GM18526 (cell line): ENCODE results near the gene HOXD11.

Source experiments
- POLR2A ChIP-seq: IDR thresholded peaks from 3 replicates; pipeline ENCODE4 v1.6.1; 2011; ENCODE audit not compliant: insufficient read length; ENCODE audit errors: extremely low read depth

HOXD11 gene

GRCh38 chr2:176136374-176137251 is 29.5 kb downstream of the HOXD11 start:
- TF ChIP-seq POLR2A, result no peak

- TF ChIP-seq POLR2A, result no peak
Observed at GRCh38 chr2:176137252-176137580, 30.1 kb downstream of the HOXD11 start.

GRCh38 chr2:176137906-176138305 is 30.8 kb downstream of the HOXD11 start:
- TF ChIP-seq POLR2A, result no peak

GRCh38 chr2:176138526-176138922 is 31.4 kb downstream of the HOXD11 start:
- no peak for TF ChIP-seq POLR2A

GRCh38 chr2:176138923-176139660 is 32.0 kb downstream of the HOXD11 start:
- TF ChIP-seq POLR2A, result no peak

- no peak for TF ChIP-seq POLR2A
Observed at GRCh38 chr2:176139661-176140512, 32.8 kb downstream of the HOXD11 start.

- TF ChIP-seq POLR2A, result no peak
Observed at GRCh38 chr2:176140513-176141317, 33.6 kb downstream of the HOXD11 start.

- TF ChIP-seq POLR2A, result no peak
Observed at GRCh38 chr2:176142281-176142680, 35.2 kb downstream of the HOXD11 start.

- TF ChIP-seq POLR2A, result no peak
Observed at GRCh38 chr2:176145085-176145969, 38.2 kb downstream of the HOXD11 start.

GRCh38 chr2:176146101-176146500 is 39.0 kb downstream of the HOXD11 start:
- TF ChIP-seq POLR2A, result no peak

- TF ChIP-seq POLR2A, result no peak
Observed at GRCh38 chr2:176146645-176147044, 39.6 kb downstream of the HOXD11 start.

- no peak for TF ChIP-seq POLR2A
Observed at GRCh38 chr2:176147210-176147799, 40.2 kb downstream of the HOXD11 start.

- no peak for TF ChIP-seq POLR2A
Observed at GRCh38 chr2:176147800-176148496, 40.9 kb downstream of the HOXD11 start.

GRCh38 chr2:176148751-176149421 is 41.8 kb downstream of the HOXD11 start:
- TF ChIP-seq POLR2A, result no peak
